Measurements from ENCODE around the gene TBCE. TPM values are rescaled to one million over a fixed set of nuclear protein-coding genes. Genes with fewer than 3 reads are reported as not detected.

Gene TBCE
- total and polyA plus RNA-seq, 2 donors (not counting 1 experiment from before 2014, with no cell fraction given), result 31.4 to 46.9 TPM

DNA sequence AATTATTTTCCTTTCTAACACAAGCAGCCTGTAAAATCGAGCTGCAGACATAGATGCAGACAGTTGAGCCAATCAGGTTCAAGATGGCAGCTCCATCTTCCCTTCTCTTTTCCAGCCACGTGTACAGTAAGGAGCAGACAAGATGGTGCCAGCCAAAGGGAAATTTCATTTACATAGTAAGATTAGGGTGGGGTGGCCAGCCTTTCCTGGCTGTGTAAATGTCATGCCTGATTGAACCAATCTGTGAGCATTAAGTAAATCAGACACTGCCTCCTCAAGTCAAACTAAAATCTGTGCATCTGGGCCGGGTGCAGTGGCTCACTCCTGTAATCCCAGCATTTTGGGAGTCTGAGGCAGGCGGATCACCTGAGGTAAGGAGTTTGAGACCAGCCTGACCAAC, 60.2 kb downstream of the TBCE start:
- H3K9ac ChIP-seq (ENCODE audit: insufficient read depth, low read length), result no peak overlapping the region

DNA sequence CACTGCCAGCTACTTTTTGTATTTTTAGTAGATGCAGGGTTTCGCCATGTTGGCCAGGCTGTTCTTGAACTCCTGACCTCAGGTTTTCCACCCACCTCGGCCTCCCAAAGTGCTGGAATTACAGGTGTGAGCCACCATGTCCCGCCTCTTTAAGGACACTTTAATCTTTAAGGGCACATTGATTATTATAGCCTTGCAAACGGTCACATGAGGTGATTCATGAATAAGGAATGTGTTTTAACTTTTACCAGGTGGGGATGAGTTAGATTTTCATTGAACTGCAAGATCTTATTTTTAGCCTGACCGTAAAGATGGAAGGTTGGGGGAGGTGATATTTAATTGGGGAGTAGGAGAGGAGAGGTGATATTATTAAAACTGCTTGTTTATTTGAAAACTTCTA, 61.9 kb downstream of the TBCE start:
- no peaks in the 10 kb centered on the region for H3K27me3 ChIP-seq (ENCODE audit: control insufficient read depth, insufficient read depth, low read length)
- no peaks in the 10 kb centered on the region for H3K79me2 ChIP-seq (ENCODE audit: control insufficient read depth, insufficient read depth, low read length)
- H4K20me1 ChIP-seq (ENCODE audit: control insufficient read depth, extremely low read depth, insufficient read depth, low read length), result no peaks in the 10 kb centered on the region
- H2AFZ ChIP-seq (ENCODE audit: low read length), result no peak overlapping the region
- H3K4me3 ChIP-seq (replicated peaks in 1 of 4; ENCODE audit: control extremely low read depth in 1 of 4, insufficient read depth in 1 of 4, low read depth in 3 of 4, low read length in 4 of 4), result no peak overlapping the region
- no peaks in the 10 kb centered on the region for H3K9me3 ChIP-seq (ENCODE audit: control insufficient read depth, insufficient read depth, low read depth, low read length)
- H3K27ac ChIP-seq (ENCODE audit: insufficient read depth, low read length), result no peak overlapping the region
- H3K4me1 ChIP-seq (ENCODE audit: control insufficient read depth, extremely low read depth, insufficient read depth, low read length), result no peaks in the 10 kb centered on the region
- no peak overlapping the region for H3K4me2 ChIP-seq (ENCODE audit: extremely low read depth, insufficient read depth, low read length)
- H3K9ac ChIP-seq (ENCODE audit: insufficient read depth, low read length), result no peak overlapping the region
- TF ChIP-seq, protein P1, sequence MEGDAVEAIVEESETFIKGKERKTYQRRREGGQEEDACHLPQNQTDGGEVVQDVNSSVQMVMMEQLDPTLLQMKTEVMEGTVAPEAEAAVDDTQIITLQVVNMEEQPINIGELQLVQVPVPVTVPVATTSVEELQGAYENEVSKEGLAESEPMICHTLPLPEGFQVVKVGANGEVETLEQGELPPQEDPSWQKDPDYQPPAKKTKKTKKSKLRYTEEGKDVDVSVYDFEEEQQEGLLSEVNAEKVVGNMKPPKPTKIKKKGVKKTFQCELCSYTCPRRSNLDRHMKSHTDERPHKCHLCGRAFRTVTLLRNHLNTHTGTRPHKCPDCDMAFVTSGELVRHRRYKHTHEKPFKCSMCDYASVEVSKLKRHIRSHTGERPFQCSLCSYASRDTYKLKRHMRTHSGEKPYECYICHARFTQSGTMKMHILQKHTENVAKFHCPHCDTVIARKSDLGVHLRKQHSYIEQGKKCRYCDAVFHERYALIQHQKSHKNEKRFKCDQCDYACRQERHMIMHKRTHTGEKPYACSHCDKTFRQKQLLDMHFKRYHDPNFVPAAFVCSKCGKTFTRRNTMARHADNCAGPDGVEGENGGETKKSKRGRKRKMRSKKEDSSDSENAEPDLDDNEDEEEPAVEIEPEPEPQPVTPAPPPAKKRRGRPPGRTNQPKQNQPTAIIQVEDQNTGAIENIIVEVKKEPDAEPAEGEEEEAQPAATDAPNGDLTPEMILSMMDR (conservative IDR thresholded peaks at IDR 0.05 in 1 of 2, IDR thresholded peaks at IDR 0.05 in 1 of 2; ENCODE audit: low read depth in 1 of 2, low read length in 2 of 2), result no peak
- TF ChIP-seq EZH2 (IDR thresholded peaks at IDR 0.05; ENCODE audit: low read length, missing control alignments), result no peak
- peaks cover 2% of the 10 kb centered on the region for H3K36me3 ChIP-seq (ENCODE audit: control insufficient read depth, insufficient read depth, low read length)
- peak in 1 of 2 donors; percentile 20 for DNase-seq (ENCODE audit: low read depth in 2 of 2)

More for the DNA sequence above, 60.2 kb downstream of the TBCE start:
- no peak overlapping the region for H3K27ac ChIP-seq (ENCODE audit: insufficient read depth, low read length)
- no peaks in the 10 kb centered on the region for H3K9me3 ChIP-seq (ENCODE audit: control insufficient read depth, insufficient read depth, low read depth, low read length)
- no peak overlapping the region for H2AFZ ChIP-seq (ENCODE audit: low read length)
- no peak overlapping the region for H3K4me3 ChIP-seq (replicated peaks in 1 of 4; ENCODE audit: control extremely low read depth in 1 of 4, insufficient read depth in 1 of 4, low read depth in 3 of 4, low read length in 4 of 4)
- TF ChIP-seq EZH2 (IDR thresholded peaks at IDR 0.05; ENCODE audit: low read length, missing control alignments), result no peak
- TF ChIP-seq, protein P1 (conservative IDR thresholded peaks at IDR 0.05 in 1 of 2, IDR thresholded peaks at IDR 0.05 in 1 of 2; ENCODE audit: low read depth in 1 of 2, low read length in 2 of 2), result no peak
- no peaks in the 10 kb centered on the region for H3K79me2 ChIP-seq (ENCODE audit: control insufficient read depth, insufficient read depth, low read length)
- H3K4me2 ChIP-seq (ENCODE audit: extremely low read depth, insufficient read depth, low read length), result no peak overlapping the region
- no peaks in the 10 kb centered on the region for H3K36me3 ChIP-seq (ENCODE audit: control insufficient read depth, insufficient read depth, low read length)
- no peak for DNase-seq (ENCODE audit: low read depth in 2 of 2)
- no peaks in the 10 kb centered on the region for H4K20me1 ChIP-seq (ENCODE audit: control insufficient read depth, extremely low read depth, insufficient read depth, low read length)
- H3K27me3 ChIP-seq (ENCODE audit: control insufficient read depth, insufficient read depth, low read length), result no peaks in the 10 kb centered on the region
- no peaks in the 10 kb centered on the region for H3K4me1 ChIP-seq (ENCODE audit: control insufficient read depth, extremely low read depth, insufficient read depth, low read length)

DNA sequence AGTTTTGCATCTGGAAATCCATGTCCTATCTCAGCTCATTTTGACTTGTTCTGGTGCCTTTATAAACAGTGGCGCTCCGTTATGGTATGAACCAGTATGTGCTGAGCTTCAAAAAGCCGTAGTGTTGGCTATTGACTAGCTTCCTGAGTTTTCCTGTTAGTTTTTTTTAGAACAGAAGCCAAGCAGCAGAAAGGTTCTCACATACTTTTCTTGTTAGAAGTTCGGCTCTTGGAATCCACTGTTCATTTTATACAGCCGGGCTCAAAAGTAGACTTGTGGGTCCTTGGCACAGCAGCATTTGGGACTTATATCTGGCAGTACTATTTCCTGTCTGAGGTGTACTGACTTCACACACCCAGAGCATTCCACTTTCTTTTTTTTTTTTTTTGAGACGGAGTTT, 63.8 kb downstream of the TBCE start:
- no peak overlapping the region for H3K9ac ChIP-seq (ENCODE audit: insufficient read depth, low read length)
- H3K27me3 ChIP-seq (ENCODE audit: control insufficient read depth, insufficient read depth, low read length), result no peaks in the 10 kb centered on the region
- H2AFZ ChIP-seq (ENCODE audit: low read length), result no peak overlapping the region
- H3K4me3 ChIP-seq (replicated peaks in 1 of 4; ENCODE audit: control extremely low read depth in 1 of 4, insufficient read depth in 1 of 4, low read depth in 3 of 4, low read length in 4 of 4), result no peak overlapping the region
- H3K4me1 ChIP-seq (ENCODE audit: control insufficient read depth, extremely low read depth, insufficient read depth, low read length), result no peaks in the 10 kb centered on the region
- no peak overlapping the region for H3K27ac ChIP-seq (ENCODE audit: insufficient read depth, low read length)
- H3K36me3 ChIP-seq (ENCODE audit: control insufficient read depth, insufficient read depth, low read length), result peaks cover 3% of the 10 kb centered on the region
- no peaks in the 10 kb centered on the region for H3K79me2 ChIP-seq (ENCODE audit: control insufficient read depth, insufficient read depth, low read length)
- no peaks in the 10 kb centered on the region for H3K9me3 ChIP-seq (ENCODE audit: control insufficient read depth, insufficient read depth, low read depth, low read length)
- TF ChIP-seq EZH2 (IDR thresholded peaks at IDR 0.05; ENCODE audit: low read length, missing control alignments), result no peak
- TF ChIP-seq, protein P1 (conservative IDR thresholded peaks at IDR 0.05 in 1 of 2, IDR thresholded peaks at IDR 0.05 in 1 of 2; ENCODE audit: low read depth in 1 of 2, low read length in 2 of 2), result no peak
- DNase-seq (ENCODE audit: low read depth in 2 of 2), result peak in 1 of 2 donors; percentile 85
- no peaks in the 10 kb centered on the region for H4K20me1 ChIP-seq (ENCODE audit: control insufficient read depth, extremely low read depth, insufficient read depth, low read length)
- no peak overlapping the region for H3K4me2 ChIP-seq (ENCODE audit: extremely low read depth, insufficient read depth, low read length)
